GM12892 (cell line): ENCODE results near the gene EGFL7.

Source experiments
- POLR2A ChIP-seq: IDR thresholded peaks from 2 replicates; pipeline ENCODE4 v1.6.1; 2011; ENCODE audit warnings: low read depth, low read length, control low read depth
- POLR2AphosphoS5 ChIP-seq: IDR thresholded peaks from 2 replicates; pipeline ENCODE4 v1.6.1; 2011; ENCODE audit warnings: low read depth, low read length, control low read depth

DNA sequence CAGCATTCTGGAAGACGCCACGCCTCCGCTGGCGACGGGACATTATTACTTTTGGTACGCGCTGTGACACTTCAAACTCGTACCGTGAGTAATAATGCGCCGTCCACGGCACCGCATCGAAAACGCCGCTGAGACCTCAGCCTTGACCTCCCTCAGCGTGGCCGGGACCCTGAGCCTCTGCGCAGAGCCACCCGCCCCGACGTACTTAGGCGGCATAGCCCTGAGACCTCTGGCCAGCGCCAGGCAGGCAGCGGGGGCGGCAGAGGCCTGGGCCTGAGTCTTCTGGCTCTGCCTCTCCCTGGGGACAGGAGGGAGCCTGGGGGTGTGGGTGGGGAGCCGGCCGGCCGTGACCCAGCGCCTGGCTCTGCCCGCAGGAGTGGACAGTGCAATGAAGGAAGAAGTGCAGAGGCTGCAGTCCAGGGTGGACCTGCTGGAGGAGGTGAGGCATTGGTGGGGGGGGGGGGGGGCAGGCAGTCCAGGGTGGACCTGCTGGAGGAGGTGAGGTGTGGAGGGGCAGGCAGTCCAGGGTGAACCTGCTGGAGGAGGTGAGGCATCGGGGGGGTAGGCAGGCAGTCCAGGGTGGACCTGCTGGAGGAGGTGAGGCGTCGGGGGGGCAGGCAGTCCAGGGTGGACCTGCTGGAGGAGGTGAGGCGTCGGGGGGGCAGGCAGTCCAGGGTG lies 8.0 kb downstream of the EGFL7 start:
- TF ChIP-seq POLR2AphosphoS5, result no peak
- no peak for TF ChIP-seq POLR2A
